Stimulated activated CD8-positive, alpha-beta memory T cell treated with anti-CD3 and anti-CD28 coated beads, Interleukin-4, amount 100 ng/mL, for 24 hours (primary cell): ENCODE data around the gene SLC30A5.
"Not testable (repeated sequence)": the region's sequence is repeated elsewhere in the genome, so short reads cannot be mapped to it uniquely, and the experiment has no call there.

Experiments used
- DNase-seq: peaks from one replicate; pipeline ENCODE4 v3.0.0-alpha.2; 2020; ENCODE audit warnings: low read depth

SLC30A5 gene

DNA sequence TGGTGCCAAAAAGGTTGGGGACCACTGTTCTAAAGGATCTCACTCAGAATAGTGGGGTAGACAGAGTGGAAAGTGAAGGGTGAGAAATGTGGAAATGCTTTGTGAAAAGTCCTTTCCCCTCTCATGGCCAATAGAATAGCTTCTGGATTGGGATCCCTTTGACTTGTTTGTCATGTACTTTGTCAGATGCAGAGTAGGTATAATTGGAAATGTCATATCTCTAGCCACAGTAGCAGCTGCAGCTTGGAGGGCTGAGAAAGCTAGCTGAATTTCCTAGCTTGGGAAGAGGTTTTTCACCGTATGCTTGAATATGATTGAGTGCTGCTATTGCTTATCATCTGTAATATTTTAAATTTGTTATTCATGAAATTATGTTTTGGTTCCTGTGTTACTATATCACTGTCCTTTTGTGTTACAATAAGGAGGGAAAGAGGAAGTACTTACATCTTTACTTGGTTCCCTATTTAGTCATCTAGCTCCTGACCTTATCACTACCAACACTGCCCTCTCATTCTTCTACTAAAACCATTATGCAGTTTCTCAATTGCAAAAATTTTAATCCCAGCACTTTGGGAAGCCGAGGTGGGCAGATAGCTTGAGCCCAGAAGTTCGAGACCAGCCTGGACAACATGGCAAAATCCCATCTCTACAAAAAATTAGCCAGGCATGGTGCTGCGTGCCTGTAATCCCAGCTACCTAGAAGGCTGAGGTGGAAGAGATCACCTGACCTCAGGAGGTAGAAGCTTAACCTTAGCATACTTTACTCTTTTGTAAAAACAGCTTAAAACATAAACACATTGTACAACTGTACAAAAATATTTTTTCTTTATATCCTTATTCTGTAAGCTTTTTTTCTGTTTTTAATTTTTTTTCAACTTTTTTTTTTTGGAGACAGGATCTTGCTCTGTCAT lies 12.4 kb downstream of the SLC30A5 start:
- no peak for DNase-seq

DNA sequence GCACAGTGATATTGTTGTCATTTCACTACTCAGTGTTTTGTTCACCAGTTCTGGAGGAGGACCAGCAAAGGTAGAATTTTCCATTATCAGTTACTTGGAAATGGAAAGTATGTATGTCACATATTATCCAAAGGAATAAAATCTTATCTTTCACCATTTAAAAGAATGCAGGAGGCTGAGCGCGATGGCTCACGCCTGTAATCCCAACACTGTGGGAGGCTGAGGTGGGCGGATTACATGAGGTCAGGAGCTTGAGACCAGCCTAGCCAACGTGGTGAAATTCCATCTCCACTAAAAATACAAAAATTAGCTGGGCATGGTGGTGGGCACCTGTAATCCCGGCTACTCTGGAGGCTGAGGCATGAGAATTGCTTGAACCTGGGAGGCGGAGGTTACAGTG lies 14.6 kb downstream of the SLC30A5 start:
- not testable (repeated sequence) for DNase-seq

DNA sequence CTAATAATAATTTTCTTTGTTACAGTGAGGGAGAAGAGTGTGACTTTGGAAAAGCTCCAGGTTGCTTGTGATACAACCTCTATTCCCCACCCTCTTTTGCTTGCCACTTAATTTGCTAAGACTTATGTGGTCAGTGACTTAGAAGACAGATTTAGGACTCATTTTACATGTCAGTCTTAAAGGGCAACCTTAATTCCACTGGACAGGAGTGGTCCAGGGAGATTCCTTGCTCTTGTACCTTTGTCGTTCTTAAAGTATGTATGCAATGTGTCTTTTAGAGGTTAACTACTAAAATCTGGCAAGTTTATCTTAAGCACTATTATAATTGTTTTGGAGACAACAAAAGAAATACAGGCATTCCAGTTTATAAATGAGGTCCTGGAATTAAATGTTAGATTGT lies 20.0 kb downstream of the SLC30A5 start:
- no peak for DNase-seq

- DNase-seq: no peak
These were observed 21.7 kb downstream of the SLC30A5 start for GRCh38 chr5:69115526-69115925.

- no peak for DNase-seq
These were observed 35.6 kb downstream of the SLC30A5 start for GRCh38 chr5:69129413-69129812.

- DNase-seq: no peak
These were observed 36.4 kb downstream of the SLC30A5 start for GRCh38 chr5:69130241-69130640.

DNA sequence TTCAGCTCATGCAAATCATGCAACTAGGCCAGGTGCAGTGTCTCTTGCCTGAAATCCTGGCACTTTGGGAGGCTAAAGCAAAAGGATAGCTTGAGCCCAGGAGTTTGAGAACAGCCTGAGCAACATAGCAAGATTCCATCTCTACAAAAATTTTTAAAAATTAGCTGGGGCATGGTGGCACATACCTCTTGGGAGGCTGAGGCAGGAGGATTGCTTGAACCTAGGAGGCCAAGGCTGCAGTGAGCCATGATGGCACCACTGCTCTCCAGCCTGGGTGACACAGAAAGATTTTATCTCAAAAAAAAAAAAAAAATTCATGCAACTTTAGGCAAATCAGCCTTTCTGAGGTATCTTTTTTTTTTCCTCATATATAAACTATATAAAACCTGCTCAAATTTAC lies 37.5 kb downstream of the SLC30A5 start:
- DNase-seq: no peak

DNA sequence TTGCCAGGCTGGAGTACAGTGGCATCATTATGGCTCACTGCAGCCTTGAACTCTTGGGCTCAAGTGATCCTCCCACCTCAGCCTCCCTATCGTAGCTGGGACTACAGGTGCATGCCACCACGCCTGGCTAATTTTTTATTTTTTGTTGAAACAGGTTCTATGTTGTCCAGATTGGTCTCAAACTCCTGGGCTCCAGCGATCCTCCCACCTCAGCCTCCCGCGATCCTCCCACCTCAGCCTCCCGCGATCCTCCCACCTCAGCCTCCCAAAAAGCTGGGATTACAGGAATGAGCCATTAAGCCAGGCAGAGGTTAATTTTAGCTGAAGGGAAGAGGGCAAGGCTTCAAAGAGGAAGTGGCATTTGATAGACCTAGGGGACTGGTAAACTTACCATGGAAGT lies 40.3 kb downstream of the SLC30A5 start:
- DNase-seq: no peak

DNA sequence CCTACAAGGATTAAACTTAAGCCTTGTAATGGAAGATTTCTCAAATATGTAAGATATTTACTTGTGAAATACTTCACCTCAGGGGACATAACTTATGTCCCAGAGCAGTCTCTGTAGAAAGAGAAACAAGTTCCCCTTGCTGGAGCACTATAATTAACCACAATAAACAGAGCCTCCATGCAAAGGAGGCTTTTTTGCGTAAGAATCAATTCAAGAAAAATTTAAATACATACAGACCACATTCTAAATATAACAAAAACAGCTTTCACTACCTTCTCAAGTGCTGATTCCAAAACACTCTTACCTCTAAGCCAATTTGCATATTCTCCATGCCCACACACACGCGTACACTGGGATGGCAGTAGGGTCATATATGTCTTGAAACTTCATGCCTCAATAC lies 42.5 kb downstream of the SLC30A5 start:
- no peak for DNase-seq

DNA sequence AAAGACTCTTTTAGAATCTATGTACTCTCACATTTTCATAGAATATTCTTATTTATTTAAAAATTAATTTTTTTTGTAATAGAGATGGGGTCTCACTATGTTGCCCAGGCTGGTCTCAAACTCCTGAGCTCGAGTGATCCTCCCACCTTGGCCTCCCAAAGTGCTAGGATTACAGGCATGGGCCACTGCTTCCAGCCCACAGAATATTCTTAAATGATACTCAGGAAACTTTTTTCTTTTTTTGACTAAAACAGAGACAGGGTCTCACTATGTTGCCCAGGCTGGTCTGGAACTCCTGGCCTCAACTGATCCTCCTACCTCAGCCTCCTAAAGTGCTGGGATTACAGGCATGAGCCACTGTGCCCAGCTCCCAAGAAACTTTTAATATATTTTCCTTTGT lies 43.4 kb downstream of the SLC30A5 start:
- DNase-seq: not testable (repeated sequence)

DNA sequence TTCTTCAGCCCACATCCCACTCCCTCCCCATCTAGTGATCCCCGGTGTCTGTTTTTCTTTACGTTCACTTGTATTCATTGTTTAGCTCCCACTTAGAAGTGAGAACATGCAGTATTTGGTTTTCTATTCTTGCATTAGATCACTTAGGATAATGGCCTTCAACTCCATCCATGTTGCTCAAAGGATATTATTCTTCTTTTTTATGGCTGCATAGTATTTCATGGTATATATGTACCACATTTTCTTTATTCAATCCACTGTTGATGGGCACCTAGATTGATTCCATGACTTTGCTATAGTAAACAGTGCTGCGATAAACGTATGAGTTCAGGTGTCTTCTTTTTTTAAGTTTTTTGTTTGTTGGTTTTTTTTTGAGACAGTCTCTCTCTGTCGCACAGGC lies 44.0 kb downstream of the SLC30A5 start:
- no peak for DNase-seq

GRCh38 chr5:69138766-69139165 lies 45.0 kb downstream of the SLC30A5 start:
- no peak for DNase-seq

DNA sequence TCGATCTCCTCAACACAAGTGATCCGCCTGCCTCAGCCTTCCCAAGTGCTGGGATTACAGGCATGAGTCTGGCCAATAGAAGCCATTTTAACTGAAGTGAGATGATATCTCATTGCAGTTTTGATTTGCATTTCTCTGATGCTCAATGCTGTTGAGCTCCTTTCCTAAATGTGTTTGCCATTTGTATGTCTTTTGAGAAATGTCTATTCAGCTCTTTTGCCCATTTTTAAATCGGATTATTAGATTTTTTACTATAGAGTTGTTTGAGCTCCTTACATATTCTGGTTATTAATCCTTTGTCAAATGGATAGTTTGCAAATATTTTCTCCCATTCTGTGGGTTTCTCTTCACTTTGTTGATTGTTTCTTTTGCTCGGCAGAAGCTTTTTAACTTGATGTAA lies 46.4 kb downstream of the SLC30A5 start:
- not testable (repeated sequence) for DNase-seq

DNA sequence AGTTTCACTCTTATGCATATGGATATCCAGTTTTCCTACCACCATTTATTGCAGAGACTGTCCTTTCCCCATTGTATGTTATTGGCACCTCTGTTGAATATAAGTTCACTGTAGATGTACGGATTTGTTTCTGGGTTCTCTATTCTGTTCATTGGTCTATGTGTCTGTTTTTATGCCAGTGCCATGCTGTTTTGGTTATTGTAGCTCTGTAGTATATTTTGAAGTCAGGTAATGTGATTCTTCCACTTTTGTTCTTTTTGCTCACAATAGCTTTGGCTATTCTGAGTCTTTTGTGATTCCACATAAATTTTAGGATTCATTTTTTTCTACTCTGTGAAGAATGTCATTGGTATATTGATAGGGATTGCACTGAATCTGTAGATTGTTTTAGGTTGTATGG lies 47.0 kb downstream of the SLC30A5 start:
- DNase-seq: no peak

DNA sequence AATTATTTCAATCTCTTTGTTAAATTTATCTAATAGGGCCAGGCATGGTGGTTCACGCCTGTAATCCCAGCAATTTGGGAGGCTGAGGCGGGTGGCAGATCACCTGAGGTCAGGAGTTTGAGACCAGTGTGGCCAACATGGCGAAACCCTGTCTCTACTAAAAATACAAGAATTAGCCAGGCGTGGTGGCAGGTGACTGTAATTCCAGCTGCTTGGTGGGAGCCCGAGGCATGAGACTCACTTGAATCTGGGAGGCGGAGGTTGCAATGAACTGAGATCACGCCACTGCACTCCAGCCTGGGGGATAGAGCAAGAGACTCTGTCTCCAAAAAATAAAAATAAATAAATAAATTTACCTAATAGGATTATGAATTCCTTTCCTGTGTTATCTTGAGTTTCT lies 54.8 kb downstream of the SLC30A5 start:
- DNase-seq: not testable (repeated sequence)

GRCh38 chr5:69148981-69149675 lies 55.3 kb downstream of the SLC30A5 start:
- DNase-seq: no peak

DNA sequence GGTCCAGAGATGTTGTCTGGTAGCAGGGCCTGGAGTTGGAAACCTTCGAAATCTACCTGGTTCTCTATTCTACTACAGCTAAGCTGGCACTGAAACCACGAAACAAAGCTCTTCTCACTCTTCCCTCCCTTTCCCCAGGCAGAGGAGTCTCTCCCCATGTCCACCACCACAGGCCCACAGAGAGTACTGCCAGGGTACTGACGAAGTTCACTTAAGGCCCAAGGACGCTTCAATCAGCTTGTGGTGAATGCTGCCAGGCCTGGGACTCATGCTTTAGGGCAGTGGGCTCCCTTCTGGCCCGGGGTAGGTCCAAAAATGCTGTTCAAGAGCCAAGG lies 55.8 kb downstream of the SLC30A5 start:
- DNase-seq: no peak

GRCh38 chr5:69152731-69153130 lies 58.9 kb downstream of the SLC30A5 start:
- no peak for DNase-seq

DNA sequence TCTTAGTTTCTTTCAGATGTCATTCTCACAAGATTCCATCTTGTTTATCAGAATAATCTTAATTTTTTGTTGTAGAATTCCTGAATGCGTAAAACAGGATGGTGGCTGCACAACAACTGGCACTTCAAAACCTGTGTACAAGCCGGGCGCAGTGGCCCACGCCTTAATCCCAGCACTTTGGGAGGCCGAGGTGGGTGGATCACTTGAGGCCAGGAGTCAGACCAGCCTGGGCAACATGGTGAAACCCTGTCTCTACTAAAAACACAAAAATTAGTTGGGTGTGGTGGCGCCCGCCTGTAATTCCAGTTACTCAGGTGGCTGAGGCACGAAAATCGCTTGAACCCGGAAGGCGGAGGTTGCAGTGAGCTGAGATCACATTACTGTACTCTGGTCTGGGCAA lies 62.6 kb downstream of the SLC30A5 start:
- DNase-seq: no peak

DNA sequence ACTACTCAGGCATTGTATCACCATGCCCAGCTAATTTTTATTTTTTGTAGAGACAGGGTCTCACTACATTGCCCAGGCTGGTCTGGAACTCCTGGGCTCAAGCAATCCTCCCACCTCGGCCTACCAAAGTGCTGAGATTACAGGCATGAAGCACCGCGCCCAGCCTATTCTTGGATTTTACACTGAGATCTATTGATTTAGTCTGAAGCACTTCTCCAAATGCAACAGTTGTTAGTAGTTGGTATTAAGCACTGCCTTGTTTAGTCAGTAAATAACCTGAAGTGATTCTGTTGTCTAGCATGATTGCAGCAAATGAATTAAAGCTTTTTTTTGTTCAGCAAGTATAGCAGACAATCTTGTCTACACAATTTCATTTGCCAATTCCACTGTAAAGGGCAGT lies 64.2 kb downstream of the SLC30A5 start:
- DNase-seq: no peak

DNA sequence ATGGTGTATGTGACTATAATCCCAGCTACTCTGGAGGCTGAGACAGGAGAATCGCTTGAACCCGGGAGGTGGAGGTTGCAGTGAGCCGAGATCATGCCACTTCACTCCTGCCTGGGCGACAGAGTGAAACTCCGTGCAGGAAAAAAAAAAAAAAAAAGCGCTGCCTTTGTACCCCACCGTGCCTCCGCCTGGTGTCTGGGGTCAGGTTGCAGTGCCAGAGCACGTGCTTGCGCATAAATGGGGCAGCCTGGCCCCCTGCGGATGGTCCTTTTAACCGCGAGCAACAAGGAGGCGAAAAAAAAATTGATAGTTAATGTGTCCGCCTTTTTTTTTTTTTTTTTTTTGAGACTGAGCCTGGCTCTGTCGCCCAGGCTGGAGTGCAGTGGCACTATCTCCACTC lies 66.8 kb downstream of the SLC30A5 start:
- no peak for DNase-seq

DNA sequence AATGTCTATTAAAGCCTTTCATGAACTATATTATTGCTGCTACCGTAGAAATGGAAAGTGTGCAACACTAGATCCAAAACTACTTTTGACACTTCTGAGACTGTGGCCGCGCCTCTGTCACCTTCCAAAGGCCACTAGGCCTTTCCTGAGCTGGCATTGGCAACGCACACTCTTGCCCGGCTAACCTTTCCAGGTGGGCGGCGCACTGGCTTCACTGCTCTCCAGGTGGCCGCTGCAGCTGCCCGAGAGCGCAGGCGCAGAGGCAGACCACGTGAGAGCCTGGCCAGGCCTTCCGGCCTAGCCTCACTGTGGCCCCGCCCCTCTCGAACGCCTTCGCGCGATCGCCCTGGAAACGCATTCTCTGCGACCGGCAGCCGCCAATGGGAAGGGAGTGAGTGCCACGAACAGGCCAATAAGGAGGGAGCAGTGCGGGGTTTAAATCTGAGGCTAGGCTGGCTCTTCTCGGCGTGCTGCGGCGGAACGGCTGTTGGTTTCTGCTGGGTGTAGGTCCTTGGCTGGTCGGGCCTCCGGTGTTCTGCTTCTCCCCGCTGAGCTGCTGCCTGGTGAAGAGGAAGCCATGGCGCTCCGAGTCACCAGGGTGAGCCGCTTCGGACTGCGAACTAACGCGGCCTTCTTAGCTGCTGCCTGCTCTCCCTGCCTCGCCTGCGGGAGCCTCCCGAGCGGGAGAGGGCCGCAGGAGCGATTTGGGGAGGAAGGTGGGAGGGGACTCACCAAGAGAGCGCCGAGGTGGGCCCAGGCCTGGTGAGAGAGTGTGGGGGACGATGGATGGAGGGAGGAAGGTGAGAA lies 73.1 kb downstream of the SLC30A5 start, which contains the start of gene CCNB1:
TSS of gene CCNB1 (plus strand) at position 465 of the 807 bp plus-strand sequence. CDS start at position 578, 113 bp downstream.
- peak; percentile 98 for DNase-seq

DNA sequence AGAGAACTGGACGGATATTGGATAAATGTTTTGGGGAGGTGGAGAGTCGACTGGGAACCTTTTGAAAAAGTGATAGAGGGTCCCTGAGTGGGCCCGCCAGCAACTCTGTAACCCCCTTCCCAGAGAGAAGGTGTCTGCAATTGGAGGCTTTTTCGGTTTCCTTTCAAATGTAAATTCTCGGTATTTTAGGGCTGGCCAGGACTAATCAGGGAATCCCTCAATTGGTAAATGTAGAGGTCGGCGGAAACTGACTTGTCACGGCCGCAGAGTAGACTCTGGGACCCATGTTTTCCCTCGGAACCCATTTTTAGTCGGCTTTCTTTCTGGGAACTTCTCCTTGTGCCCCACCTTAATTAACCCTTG lies 73.7 kb downstream of the SLC30A5 start:
- DNase-seq: no peak
